HG02678 (cell line): Measurements from ENCODE around the gene INPP5F.

Experiments
- ATAC-seq: cut with Tn5 transposase; IDR thresholded peaks from one replicate; pipeline ENCODE4 v1.9.1; 2021; ENCODE audit warnings: mild to moderate bottlenecking, moderate library complexity; ENCODE audit not compliant: unreplicated experiment

INPP5F gene

DNA sequence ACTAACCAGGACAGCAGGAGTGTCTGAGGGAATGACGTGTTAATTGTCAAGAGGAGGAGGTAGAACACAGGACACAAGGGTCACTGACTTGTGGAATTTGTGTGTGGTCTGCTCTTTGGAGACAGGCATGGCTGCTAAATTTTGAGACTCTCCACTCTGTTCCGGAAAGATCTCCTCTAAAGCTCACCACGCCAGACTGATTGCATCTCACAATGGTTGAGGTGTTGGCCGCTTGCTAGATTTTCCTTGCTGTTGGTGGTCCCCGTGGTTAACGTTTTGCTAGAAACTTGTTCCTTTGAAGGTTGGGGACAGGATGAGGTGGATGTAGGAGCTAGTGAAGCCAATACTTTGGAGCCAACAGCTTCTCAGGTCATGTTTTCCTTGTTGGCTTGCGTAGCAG is 89.8 kb downstream of the INPP5F start:
- no peak for ATAC-seq

DNA sequence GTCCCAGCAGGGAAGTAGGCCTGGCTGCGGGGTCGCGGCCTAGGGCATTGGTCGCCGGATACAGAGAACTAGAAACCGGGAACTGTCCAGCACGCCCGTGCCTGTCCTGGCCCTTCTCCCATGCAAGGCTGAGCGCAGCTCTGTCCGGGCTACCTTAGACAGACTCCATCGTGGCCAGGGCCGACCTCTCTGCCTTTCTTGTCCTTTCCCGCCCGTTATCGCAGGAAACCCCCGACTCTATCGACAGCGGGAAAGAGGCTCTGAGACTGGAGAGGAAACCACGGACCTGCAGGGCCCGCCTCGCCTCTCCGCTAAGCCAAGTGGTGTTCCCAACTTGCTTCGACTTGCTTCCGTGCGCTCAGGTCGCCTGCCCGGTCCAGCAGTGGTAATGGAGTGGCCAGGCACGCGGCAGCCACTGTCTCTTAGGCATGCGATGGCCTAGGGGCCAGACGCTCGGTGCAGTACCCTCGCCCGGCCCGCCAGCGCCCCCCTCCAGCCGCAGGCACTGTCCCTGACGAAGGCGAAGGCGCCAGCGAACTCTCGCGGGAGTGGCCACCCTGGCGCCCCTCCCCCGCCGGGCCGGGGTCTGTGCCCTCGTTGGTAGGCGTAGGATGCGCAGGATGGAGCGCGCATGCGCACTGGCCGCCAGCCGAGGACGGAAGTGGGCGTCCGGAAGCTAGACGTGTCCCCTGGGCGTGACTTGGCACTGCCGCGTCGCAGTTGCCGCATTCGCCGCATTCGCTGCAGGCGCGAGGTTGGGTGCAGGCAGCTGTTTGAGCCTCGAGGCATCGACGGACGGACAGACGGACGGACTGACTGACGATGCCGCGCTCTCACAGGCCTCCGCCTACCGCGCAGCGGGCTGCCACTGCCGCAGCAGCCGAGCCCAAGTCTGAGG is 92.4 kb downstream of the INPP5F start:
- no peak for ATAC-seq

GRCh38 chr10:119818889-119819270 is 93.0 kb downstream of the INPP5F start:
- no peak for ATAC-seq

DNA sequence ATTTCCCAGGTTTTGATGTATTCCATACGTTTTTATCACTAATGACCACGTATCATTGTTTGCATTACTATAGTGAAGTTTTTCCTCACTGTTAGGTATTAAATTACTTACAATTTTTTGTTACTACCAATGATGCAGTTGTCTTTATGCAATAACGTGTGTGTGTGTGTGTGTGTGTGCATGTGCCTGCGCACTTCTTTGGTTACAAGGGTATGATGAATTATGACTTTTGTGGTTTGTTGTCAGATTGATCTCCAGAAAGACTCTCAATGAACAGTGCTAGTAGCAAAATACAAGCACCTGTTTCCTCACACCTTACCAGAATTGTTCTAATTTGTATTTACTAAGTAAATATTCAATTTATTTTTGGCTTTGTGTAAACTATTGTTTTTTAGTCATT is 95.3 kb downstream of the INPP5F start:
- no peak for ATAC-seq

GRCh38 chr10:119824299-119824698 is 98.4 kb downstream of the INPP5F start:
- ATAC-seq, result no peak

- no peak for ATAC-seq
Observed at GRCh38 chr10:119826771-119827170, 100.9 kb downstream of the INPP5F start.

- ATAC-seq, result no peak
Observed at GRCh38 chr10:119827430-119827829, 101.6 kb downstream of the INPP5F start.

DNA sequence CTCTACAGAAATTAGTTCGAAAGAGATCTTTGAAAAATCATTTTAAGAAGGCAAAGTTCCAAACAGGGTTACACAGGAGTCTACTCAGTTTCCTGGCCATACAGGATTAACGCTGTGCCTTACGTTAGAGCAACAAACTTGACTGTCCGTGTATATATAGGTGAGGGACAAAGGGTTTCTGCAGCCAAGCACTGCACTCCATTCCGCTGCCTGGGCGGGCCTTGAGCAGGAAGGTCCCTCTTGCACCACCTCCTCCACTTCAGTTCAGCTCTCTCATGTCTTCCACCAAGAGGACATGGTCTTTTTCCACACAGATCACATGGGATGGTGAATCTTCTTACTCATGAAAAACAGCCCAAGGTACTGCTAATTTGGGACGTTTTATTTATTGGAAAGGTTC is 103.6 kb downstream of the INPP5F start:
- ATAC-seq, result no peak

DNA sequence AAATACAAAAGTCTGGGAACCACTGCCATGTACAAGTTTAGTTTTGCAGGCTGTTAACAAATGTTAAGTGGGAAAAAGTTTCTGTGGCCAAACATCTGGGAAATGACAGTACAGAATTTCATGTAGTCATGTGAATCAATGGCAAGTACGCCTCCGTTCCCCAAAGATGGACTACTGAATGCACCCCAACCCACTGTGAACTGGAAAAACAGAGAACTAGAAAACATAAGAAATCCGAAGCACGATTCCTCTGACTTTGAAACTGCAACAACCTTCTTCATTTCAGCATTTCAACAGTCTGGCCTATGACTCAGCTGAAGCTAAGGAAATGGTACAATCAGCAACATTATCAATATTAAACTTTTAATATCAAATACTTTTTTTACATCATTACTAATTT is 105.0 kb downstream of the INPP5F start:
- no peak for ATAC-seq

DNA sequence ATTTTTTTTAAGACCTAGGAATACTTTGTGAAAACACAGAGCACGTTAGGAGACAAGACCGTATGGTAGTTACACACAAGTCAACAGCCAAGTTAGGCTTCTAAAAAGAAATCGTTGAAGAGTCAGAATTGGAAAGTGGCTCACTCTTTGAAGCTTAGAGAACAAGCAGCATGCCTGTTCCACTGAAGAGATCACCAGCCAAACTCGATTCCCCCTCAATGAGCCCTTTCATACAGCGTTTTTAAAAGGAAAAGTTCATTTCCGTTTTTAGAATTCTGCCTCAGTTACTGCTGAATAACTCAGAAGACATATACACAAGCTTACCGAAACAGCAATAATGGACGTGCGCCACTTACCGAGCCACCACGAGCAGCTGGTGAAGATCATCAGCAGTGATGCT is 105.8 kb downstream of the INPP5F start:
- ATAC-seq, result no peak

DNA sequence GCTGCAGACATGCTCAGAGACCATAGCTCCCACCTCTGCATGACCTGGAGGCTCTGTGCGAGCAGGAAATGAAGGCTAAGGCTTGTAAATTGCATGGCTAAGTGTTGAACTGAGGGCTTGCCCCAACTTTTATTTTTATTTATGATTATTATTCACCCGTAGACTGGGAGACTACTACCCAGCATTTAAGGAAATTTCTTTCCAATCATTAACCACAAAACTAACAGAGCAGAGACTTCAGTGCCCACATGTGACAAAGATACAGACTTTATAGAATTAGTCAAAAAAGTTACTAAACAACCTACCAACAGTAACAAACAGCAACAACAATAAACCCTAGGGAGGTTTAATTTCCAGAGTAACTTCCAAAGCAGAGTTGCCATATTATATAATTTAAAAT is 107.1 kb downstream of the INPP5F start:
- ATAC-seq, result no peak

- ATAC-seq, result no peak
Observed at GRCh38 chr10:119834188-119834587, 108.3 kb downstream of the INPP5F start.

- ATAC-seq, result no peak
Observed at GRCh38 chr10:119845656-119846055, 119.8 kb downstream of the INPP5F start.

GRCh38 chr10:119849031-119849789 is 123.4 kb downstream of the INPP5F start:
- ATAC-seq, result no peak

DNA sequence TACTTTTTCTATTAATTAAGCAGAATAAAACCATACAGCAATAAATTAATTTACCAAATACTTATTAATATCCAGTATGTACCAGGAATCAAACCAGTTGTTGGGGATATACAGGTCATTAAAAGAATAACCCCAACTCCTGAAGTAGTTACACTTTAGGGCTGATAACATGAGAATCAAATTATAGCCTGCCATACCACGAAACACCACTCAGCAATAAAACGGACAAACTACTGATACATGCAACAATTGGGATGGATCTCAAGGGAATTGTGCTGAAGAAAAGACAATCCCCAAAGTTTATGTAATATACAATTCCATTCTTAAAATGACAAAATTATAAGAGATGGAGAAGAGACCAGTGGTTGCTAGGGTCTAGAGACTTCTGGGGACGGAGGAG is 124.1 kb downstream of the INPP5F start:
- no peak for ATAC-seq

DNA sequence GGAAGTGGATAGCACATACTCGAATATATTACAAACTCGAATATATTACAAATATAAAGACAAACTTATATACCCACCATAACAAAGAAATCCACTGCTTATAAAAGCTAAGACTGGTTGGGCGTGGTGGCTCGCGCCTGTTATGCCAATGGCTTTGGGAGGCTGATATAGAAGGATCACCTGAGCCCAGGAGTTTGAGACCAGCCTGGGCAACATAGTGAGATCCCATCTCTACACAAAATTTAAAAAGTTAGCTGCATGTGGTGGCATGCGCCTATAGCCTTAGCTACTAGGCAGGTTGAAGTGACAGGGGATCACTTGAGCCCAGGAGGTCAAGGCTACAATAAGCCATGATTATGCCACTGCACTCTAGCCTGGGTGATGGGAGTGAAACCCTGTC is 126.4 kb downstream of the INPP5F start:
- no peak for ATAC-seq

DNA sequence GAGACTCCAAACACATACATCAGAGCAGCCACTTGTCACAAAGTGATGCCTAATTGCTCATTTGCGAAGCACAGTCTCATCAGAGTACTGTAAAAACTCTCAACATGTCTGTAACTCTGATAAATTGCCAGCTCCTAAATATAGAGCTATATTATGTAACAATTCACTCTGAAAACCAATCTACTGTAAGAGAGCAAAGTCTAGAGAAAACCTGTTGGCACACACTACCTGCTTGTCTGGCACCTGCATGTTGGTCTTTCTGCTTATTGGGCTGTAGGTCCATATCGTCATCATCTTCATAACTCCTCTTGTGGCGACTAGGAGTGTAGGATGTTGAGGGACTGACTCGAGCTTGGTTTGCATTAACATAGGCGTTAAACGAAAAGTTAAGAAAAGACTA is 127.0 kb downstream of the INPP5F start:
- no peak for ATAC-seq

DNA sequence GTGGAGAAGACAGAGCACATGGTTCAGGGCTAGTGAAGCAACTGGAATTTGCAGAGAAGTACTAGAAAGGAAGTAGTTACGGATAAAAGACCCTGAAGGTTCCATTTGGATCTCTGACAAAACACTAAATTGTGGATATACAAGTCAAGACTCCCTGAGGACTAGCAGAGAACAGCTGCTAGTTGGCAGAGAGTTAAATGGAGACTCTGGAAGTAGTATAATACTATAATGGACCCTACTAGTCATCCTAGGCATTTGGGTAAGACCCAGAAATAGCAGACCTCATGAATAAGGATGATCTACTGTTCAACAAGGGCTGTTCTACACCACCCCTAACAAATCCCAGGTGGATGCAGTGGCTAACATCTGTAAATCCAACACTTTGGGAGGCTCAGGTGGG is 127.7 kb downstream of the INPP5F start:
- no peak for ATAC-seq

DNA sequence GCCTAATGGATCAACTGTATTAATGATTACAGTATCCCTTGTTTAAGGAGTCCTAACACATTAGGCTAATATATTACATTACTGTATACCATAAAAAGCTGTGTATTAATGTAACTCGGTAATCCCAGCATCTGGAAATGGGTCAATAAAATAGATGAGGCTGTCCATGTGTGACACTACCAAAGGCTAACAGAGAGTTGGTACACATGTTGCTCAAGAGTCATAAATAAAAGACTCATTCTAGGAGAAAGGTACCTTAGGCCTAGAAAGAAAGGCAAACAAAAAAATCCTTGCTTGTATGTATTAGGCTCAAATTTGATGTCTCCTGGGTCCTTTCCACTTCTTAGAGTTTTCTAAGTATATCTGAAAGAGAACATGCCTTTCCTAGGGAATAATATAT is 132.2 kb downstream of the INPP5F start:
- ATAC-seq, result no peak

- no peak for ATAC-seq
Observed at GRCh38 chr10:119859420-119860258, 133.8 kb downstream of the INPP5F start.

DNA sequence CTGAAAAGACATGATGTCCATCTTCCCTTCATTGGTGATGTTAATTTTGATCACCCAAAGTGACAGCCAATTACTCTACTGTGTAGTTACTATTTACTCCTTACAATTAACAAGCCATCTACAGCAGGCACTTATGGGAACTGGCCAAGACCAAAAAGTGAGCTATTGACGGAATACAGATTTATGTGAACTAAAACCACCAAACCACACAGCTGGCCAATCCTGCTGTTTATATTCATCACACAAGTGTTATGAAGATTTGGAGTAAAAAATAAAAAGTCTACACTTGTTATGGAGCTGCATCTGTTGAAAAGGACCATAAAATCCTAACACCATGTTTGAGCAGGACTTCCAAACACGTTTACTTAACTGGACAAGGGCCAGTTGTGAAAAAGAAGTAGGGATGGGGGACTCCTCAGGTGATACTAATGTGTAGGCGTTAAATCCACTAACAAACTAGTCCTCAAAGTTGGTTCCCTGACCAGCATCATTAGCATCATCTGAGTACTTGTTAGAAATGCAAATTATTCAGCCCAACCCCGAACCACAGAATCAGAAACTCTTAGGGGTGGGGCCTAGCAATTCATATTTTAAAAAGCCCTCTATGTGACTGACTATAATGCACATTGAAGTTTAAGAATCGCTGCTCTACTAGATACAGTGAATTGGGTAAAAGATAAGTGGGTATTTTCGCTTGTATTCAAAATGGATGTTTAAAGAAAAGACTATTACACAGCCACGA is 135.2 kb downstream of the INPP5F start:
- ATAC-seq, result no peak
